ACC112 (cell line): ENCODE measurements around the gene SNX1.
"Not testable (repeated sequence)": the region's sequence is repeated elsewhere in the genome, so short reads cannot be mapped to it uniquely, and the experiment has no call there.

Source experiments
- H2AFZ ChIP-seq: fragments of 200-600 bp; sonication (generic); one replicate; pipeline ENCODE4 v1.6.0; 2017; ENCODE audit warnings: antibody characterized with exemption, low read length; ENCODE audit not compliant: unreplicated experiment
- H3K27ac ChIP-seq: fragments of 200-600 bp; sonication (generic); 2 replicates; pipeline ENCODE4 v1.5.1; 2014; ENCODE audit warnings: low read depth, mild to moderate bottlenecking, antibody characterized with exemption, low read length, moderate library complexity
- H3K27me3 ChIP-seq: fragments of 200-600 bp; sonication (generic); 2 replicates; pipeline ENCODE4 v1.6.1; 2014; ENCODE audit warnings: mild to moderate bottlenecking, antibody characterized with exemption, low read length, moderate library complexity, mixed read lengths; ENCODE audit not compliant: insufficient read depth
- H3K36me3 ChIP-seq: fragments of 200-600 bp; sonication (generic); 2 replicates; pipeline ENCODE4 v1.6.1; 2016; ENCODE audit warnings: mild to moderate bottlenecking, antibody characterized with exemption, low read length, moderate library complexity, mixed read lengths; ENCODE audit not compliant: insufficient read depth
- H3K4me1 ChIP-seq: fragments of 200-600 bp; sonication (generic); one replicate; pipeline ENCODE4 v1.6.1; 2016; ENCODE audit warnings: low read length, mixed read lengths; ENCODE audit not compliant: insufficient read depth, unreplicated experiment, control insufficient read depth
- H3K4me3 ChIP-seq: fragments of 200-600 bp; sonication (generic); 2 replicates; pipeline ENCODE4 v1.5.1; 2014; ENCODE audit warnings: mild to moderate bottlenecking, low read depth, low read length
- H3K79me2 ChIP-seq: fragments of 200-600 bp; sonication (generic); one replicate; pipeline ENCODE4 v1.6.0; 2016; ENCODE audit warnings: low read length; ENCODE audit not compliant: control insufficient read depth, unreplicated experiment, insufficient read depth

Gene SNX1

DNA sequence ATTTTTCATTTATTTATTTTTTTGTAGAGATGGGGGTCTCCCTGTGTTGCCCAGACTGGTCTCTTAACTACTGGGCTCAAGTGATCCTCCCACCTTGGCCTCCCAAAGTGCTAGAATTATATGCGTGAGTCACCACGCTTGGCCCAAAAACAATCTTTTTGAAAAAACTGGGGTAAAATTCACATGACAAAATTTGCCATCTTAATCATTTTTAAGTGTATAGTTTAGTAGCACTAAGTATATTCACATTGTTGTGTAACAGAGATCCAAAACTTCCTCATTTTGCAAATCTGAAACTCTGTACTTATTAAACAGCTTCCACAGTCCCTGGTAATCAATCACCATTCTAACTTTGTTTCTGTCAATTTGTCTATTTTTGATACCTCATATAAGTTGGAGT lies 5.2 kb downstream of the SNX1 start:
- no peaks in the 10 kb centered on the region for H3K27me3 ChIP-seq
- peaks cover 85% of the 10 kb centered on the region for H3K79me2 ChIP-seq
- H3K36me3 ChIP-seq = no peaks in the 10 kb centered on the region
- no peak overlapping the region for H3K4me3 ChIP-seq
- H3K27ac ChIP-seq = no peak overlapping the region
- peaks cover 13% of the 10 kb centered on the region for H3K4me1 ChIP-seq
- no peak overlapping the region for H2AFZ ChIP-seq

DNA sequence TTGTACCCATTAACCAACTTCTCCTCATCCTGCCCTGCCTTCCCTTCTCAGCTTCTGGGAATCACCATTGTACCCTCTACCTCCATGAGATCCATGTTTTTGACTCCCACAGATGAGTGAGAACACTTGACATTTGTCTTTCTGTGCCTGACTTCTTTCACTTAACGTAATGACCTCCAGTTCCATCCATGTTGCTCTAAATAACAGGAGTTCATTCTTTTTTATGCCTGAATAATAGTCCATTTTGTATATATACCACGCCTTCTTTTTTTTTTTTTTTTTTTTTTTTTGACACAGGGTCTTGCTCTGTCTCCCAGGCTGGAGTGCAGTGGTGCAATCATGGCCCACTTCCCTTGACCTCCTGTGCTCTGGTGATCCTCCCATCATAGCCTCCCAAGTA lies 6.7 kb downstream of the SNX1 start:
- Histone ChIP-seq H3K4me3 (no peak overlapping the region), H2AFZ (no peak overlapping the region), H3K27me3 (no peaks in the 10 kb centered on the region), H3K36me3 (peaks cover 4% of the 10 kb centered on the region; the same call in 1 of the 2 replicates), H3K27ac (no peak overlapping the region), H3K4me1 (peaks cover 11% of the 10 kb centered on the region), H3K79me2 (peaks cover 84% of the 10 kb centered on the region)

DNA sequence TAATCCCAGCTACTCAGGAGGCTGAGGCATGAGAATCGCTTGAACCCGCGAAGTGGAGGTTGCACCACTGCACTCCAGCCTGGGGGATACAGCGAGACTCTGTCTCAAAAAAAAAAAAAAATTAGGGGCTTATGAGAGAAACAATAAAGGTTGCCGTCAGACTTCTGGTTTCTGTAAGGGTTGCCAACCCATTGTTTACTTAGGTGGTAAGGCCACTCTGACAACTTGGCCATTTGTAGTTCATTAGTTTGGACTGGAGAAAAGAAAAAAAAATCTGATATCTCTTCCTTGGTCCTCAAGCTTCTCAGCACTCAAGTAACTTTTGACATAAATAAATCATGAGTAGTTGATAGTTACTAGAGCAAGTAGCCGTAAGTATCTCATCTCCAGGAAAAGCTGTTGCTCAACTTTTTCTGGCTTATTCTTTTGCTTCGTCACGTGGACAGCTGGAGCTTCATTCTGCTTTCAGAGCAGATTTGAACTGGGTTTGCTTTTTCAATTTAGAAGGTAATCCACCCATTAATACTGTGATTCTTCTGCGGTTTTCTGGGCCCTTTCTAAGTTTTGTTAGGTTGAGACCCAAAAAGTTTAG lies 9.4 kb downstream of the SNX1 start:
- Histone ChIP-seq H3K36me3 (peaks cover 4% of the 10 kb centered on the region; the same call in 1 of the 2 replicates), H3K4me1 (peaks cover 4% of the 10 kb centered on the region), H3K4me3 (0 out of 2 replicates have a peak overlapping the region, but pooled peaks have one; percentile 3), H3K27ac (peak overlapping the region; percentile 27), H3K27me3 (no peaks in the 10 kb centered on the region), H3K79me2 (peaks cover 82% of the 10 kb centered on the region), H2AFZ (no peak overlapping the region)

DNA sequence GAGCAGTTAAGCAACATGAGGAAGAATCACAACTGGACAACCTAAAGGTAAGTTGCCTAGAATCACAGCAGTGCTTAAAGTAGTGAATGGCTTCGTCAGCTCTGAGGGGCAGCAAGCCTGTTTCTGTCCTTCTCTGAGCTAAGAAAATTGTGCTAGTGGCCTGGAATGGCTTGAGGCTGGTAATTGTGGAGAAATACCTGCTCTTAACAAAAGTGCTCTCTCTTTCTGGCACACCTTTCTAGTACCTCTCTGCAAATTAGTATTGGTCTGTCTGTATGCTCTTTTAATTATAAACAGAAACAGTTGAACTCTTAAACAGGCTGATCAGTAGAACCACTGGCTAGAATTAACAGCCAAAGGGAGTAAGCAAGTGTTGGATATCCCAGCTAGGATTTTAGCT lies 11.6 kb downstream of the SNX1 start:
- Histone ChIP-seq H3K79me2 (peaks cover 82% of the 10 kb centered on the region), H3K4me1 (peaks cover 14% of the 10 kb centered on the region)

DNA sequence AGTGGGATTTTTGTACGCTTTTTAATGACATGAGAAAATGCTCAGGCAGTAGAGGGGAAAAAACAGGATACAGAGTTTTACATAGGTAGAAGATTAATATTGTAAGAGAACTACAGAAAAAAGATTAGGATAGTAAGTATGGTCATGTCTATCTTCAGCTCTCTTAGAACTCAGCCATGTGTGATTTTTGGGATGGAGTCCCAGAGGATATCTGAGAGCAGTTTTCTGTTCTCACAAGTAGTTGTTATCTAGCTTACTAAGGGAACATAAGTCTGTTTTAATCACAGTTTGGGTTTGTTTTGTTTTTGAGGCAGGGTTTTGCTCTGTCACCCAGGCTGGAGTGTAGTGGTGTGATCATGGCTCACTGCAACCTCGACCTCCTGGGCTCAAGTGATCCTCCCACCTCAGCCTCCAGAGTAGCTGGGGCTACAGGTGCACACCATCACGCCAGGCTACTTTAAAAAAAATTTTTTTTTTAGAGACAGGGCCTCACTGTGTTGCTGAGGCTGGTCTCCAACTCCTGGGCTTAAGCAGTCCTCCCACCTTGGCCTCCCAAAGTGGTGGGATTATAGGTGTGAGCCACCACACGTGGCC lies 14.4 kb downstream of the SNX1 start:
- Histone ChIP-seq H3K79me2 (peaks cover 62% of the 10 kb centered on the region), H3K4me1 (peaks cover 17% of the 10 kb centered on the region), H3K36me3 (peaks cover 10% of the 10 kb centered on the region)
- H3K27ac ChIP-seq, H2AFZ ChIP-seq, H3K4me3 ChIP-seq, H3K27me3 ChIP-seq: not testable (repeated sequence)

More for the DNA sequence above, 11.6 kb downstream of the SNX1 start:
- Histone ChIP-seq H3K27ac (no peak overlapping the region), H3K36me3 (peaks cover 4% of the 10 kb centered on the region; the same call in 1 of the 2 replicates), H3K27me3 (no peaks in the 10 kb centered on the region), H3K4me3 (no peak overlapping the region), H2AFZ (no peak overlapping the region)

DNA sequence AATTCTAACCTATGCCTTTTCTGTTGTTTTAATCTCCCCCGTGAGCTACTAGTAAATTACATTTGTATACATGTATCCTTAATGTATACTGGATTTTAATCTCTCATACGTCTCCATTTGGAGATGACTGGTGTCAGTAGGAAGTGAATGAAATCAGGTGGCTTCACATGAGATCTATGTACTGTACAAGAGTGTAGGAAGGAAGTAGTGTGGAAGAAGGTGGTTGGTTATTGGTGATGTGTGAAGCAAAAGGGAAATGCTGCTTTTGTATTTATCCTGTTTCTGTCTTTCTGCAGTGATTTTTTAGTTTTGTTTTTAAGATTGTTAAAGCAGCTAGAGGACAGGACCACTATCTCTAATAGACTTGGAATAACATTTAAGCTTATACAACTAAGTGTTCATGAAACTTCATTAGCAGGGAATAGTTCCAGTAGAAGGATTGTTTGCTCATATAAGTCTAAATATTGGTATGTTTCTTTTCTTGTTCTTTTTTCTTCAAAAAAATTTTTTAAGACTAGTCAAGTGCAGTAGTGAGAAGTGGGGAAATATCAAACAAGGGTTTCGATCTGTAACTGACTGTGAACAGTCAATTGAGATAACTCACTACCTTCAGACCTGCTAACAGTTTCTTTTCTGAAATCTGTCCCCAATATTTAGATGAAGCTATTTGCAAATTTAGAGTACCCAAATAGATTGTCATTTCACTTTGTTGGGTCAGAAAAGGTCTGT lies 15.3 kb downstream of the SNX1 start:
- H3K36me3 ChIP-seq = peaks cover 10% of the 10 kb centered on the region
- H2AFZ ChIP-seq = no peak overlapping the region
- peaks cover 12% of the 10 kb centered on the region for H3K4me1 ChIP-seq
- H3K79me2 ChIP-seq = peaks cover 55% of the 10 kb centered on the region
- no peaks in the 10 kb centered on the region for H3K27me3 ChIP-seq
- no peak overlapping the region for H3K27ac ChIP-seq
- H3K4me3 ChIP-seq = no peak overlapping the region

DNA sequence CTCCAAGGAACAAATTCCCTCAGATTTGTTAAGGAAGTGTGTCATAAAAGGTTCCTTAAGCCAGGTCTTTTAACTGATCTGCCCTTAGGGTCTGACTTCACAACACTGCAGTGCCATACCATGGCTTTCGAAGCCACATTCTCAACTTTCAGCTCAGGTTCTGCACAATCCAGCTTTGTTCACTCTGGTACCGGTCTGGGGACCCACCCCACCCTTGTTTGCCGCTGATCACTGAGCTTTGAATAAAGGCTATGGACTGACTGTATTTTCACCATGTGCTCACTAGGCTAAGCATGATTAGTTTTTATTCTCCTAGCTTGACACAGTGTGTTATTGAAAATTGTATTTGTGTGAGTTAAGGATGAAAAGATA lies 15.9 kb downstream of the SNX1 start:
- Histone ChIP-seq H3K27me3 (no peaks in the 10 kb centered on the region), H3K79me2 (peaks cover 51% of the 10 kb centered on the region), H3K36me3 (peaks cover 10% of the 10 kb centered on the region), H3K4me3 (no peak overlapping the region), H3K4me1 (peaks cover 12% of the 10 kb centered on the region), H2AFZ (no peak overlapping the region), H3K27ac (no peak overlapping the region)

DNA sequence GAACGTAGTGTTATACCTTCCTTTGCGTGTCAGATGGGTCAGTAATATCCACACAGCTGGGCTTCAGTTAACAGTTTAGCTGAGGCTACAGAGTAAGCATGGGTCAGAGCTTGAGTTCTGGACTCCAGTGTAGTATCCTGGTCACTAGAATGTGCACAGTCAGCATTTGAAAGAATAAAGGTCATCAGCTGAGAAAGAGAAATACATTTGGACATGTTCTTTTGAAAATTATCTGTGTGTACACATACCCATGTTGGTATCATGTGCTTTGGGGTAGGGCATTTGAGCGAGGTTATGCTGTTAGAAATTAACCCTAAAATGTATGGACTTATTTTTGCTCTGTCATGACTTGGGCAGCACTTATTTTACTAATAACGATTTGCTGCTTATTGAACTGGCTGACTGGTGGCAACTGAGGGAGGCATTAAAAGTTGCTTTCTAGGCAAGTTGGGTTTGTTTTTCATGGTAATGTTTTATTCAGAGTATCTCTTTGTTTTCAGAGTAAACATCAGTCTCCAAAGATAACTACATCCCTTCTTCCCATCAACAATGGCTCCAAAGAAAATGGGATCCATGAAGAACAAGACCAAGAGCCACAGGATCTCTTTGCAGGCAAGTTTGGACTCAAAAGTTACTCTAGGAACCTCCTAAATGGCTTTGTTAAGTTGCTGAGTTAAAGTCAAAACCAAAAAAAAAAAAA lies 16.4 kb downstream of the SNX1 start:
- no peak overlapping the region for H2AFZ ChIP-seq
- peaks cover 12% of the 10 kb centered on the region for H3K4me1 ChIP-seq
- H3K36me3 ChIP-seq = peaks cover 7% of the 10 kb centered on the region; the same call in 1 of the 2 replicates
- H3K27me3 ChIP-seq = no peaks in the 10 kb centered on the region
- peak overlapping the region; percentile 50 for H3K27ac ChIP-seq
- peaks cover 45% of the 10 kb centered on the region for H3K79me2 ChIP-seq
- H3K4me3 ChIP-seq = no peak overlapping the region

DNA sequence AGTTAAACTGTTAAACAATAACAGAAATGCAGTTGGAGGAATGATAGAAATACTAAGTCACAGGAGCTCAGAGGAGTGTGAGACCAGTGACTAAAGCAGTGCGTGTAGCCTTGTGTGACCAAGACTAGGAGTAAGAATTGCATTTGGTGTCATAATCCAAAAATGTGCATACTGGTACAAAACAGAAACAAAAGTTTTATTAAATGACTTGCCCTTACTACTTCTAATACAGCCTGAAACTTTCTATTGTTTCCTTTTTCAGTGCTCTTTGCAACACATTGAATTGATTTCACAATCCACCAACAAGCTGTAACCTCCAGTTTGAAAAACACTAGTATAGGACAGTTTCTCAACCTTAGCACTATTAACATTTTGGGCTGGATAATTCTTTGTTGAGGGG lies 17.1 kb downstream of the SNX1 start:
- H3K27me3 ChIP-seq = no peaks in the 10 kb centered on the region
- H3K79me2 ChIP-seq = peaks cover 39% of the 10 kb centered on the region
- H2AFZ ChIP-seq = no peak overlapping the region
- peak overlapping the region; percentile 50 for H3K27ac ChIP-seq
- peaks cover 7% of the 10 kb centered on the region; the same call in 1 of the 2 replicates for H3K36me3 ChIP-seq
- no peak overlapping the region for H3K4me3 ChIP-seq
- H3K4me1 ChIP-seq = peaks cover 12% of the 10 kb centered on the region

DNA sequence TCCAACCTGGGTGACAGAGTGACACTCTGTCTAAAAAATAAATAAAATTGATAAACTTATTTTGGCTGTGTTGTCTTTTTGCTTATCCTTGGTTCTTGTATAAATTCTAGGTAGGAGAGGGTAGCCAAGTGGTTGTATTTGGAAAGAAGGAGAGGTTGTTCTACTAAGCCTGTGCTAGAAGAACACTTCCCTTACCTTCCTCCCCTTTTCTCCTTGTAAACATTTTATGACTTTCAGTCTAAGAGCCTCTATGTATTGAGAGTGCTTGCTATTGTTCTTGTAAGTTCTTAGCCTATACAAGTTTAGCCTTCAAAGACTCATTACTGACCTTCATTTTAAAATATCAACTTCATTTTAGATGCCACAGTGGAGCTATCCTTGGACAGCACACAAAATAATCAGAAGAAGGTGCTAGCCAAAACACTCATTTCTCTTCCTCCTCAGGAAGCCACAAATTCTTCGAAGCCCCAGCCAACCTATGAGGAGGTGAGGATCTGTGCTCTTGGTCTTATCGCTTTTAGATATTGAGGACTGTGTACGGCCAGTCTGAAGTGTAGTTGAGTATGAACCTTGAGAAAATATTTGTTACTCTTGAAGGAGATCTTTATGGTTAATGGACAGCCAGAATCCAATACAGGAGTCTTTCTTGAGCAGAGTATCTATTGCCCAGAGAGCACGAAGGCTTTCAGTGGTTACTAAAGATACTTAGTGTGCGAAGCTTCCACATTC lies 22.1 kb downstream of the SNX1 start:
- no peaks in the 10 kb centered on the region for H3K4me1 ChIP-seq
- H3K27me3 ChIP-seq = no peaks in the 10 kb centered on the region
- no peak overlapping the region for H3K4me3 ChIP-seq
- no peak overlapping the region for H2AFZ ChIP-seq
- no peak overlapping the region for H3K27ac ChIP-seq
- H3K36me3 ChIP-seq = peaks cover 27% of the 10 kb centered on the region
- H3K79me2 ChIP-seq = no peaks in the 10 kb centered on the region
